Keratinocyte (primary cell): Measurements from ENCODE around the gene SDC3. TPM values are rescaled to one million over a fixed set of nuclear protein-coding genes. Genes with fewer than 3 reads are reported as not detected.

Experiments
- DNase-seq: peaks from one replicate; pipeline ENCODE4 v3.0.0-alpha.2; 2011; ENCODE audit warnings: low read depth, missing footprints, low spot score
- FAIRE-seq: peaks from 2 replicates; lab custom pipeline; 2011; peaks lifted over from hg19 to GRCh38; lab: Jason Lieb, UNC
- H2AFZ ChIP-seq: 2 replicates; pipeline ENCODE4 v1.6.0; 2012; ENCODE audit warnings: low read length, control low read depth, inconsistent platforms; ENCODE audit not compliant: control insufficient read depth
- H3K27ac ChIP-seq: 2 replicates; pipeline ENCODE4 v1.5.1; 2011; ENCODE audit warnings: low read length; ENCODE audit not compliant: control insufficient read depth, insufficient read depth
- H3K27me3 ChIP-seq: 3 replicates; pipeline ENCODE4 v1.6.0; 2011; ENCODE audit warnings: low read length; ENCODE audit not compliant: control insufficient read depth, insufficient read depth; ENCODE audit errors: extremely low read depth
- H3K36me3 ChIP-seq, 2 experiments: 2 replicates in 1 of 2; 3 replicates in 1 of 2; pipeline ENCODE4 v1.5.1; 2011; ENCODE audit warnings: low read length in 2 of 2, mild to moderate bottlenecking in 1 of 2; ENCODE audit not compliant: control insufficient read depth in 2 of 2, insufficient read depth in 2 of 2; ENCODE audit errors: extremely low read depth in 1 of 2
- H3K4me1 ChIP-seq: 3 replicates; pipeline ENCODE4 v1.5.1; 2011; ENCODE audit warnings: low read length; ENCODE audit not compliant: control insufficient read depth, insufficient read depth; ENCODE audit errors: extremely low read depth
- H3K4me2 ChIP-seq: 3 replicates; pipeline ENCODE4 v1.6.0; 2011; ENCODE audit warnings: low read depth, low read length; ENCODE audit not compliant: control insufficient read depth, insufficient read depth; ENCODE audit errors: extremely low read depth
- H3K4me3 ChIP-seq, 3 experiments: fragments of 200-600 bp in 1 of 3; sonication (generic) in 1 of 3; 2 replicates in 2 of 3; 3 replicates in 1 of 3; pipeline ENCODE4 v1.5.1; 2011 to 2016; ENCODE audit warnings: low read length in 3 of 3, mild to moderate bottlenecking in 3 of 3, control low read depth in 2 of 3, inconsistent platforms in 1 of 3, low read depth in 1 of 3, mixed read lengths in 1 of 3, mixed run types in 1 of 3, moderate library complexity in 1 of 3; ENCODE audit not compliant: control insufficient read depth in 2 of 3, insufficient read depth in 2 of 3; ENCODE audit errors: extremely low read depth in 1 of 3
- H3K79me2 ChIP-seq: 2 replicates; pipeline ENCODE4 v1.6.0; 2012; ENCODE audit warnings: low read length; ENCODE audit not compliant: control insufficient read depth, insufficient read depth
- H3K9ac ChIP-seq: 3 replicates; pipeline ENCODE4 v1.6.0; 2011; ENCODE audit warnings: low read length; ENCODE audit not compliant: control insufficient read depth, insufficient read depth; ENCODE audit errors: extremely low read depth
- H3K9me1 ChIP-seq: 3 replicates; pipeline ENCODE4 v1.6.0; 2011; ENCODE audit warnings: low read length; ENCODE audit not compliant: control insufficient read depth, insufficient read depth; ENCODE audit errors: extremely low read depth
- H3K9me3 ChIP-seq: 2 replicates; pipeline ENCODE4 v1.5.1; 2012; ENCODE audit warnings: low read depth, low read length; ENCODE audit not compliant: control insufficient read depth
- H4K20me1 ChIP-seq: 3 replicates; pipeline ENCODE4 v1.6.0; 2011; ENCODE audit warnings: low read length; ENCODE audit not compliant: control insufficient read depth, insufficient read depth; ENCODE audit errors: extremely low read depth
- EZH2 ChIP-seq: IDR thresholded peaks from one replicate; pipeline ENCODE4 v1.6.1; 2012; ENCODE audit warnings: inconsistent platforms, mild to moderate bottlenecking, low read length, moderate library complexity
- dilution Hi-C: fragments of 300-500 bp; cut with MboI; formaldehyde crosslinking; loops from one replicate; pipeline ENCODE4 v1.7.0; 2020; ENCODE audit warnings: low sequenced_read_pairs; ENCODE audit not compliant: extremely low pct_ligation_motif_present
- polyA plus RNA-seq, 5 experiments: library from polyadenylated mRNA; depleted of rRNA in 3 of 5; stranded (reverse) in 3 of 5; stranded (forward) in 1 of 5; unstranded in 1 of 5; fragments of >200 nt; gene quantifications; 1 replicate in 1 of 5; 2 replicates in 3 of 5; 3 replicates in 1 of 5; pipeline versions ENCODE4 v1.2.1 to v1.2.3, GENCODE V29; 2011 to 2012; ENCODE audit warnings: missing spikeins in 2 of 5, low read depth in 1 of 5, low replicate concordance in 1 of 5
- TF ChIP-seq, protein P1 (sequence below), 3 experiments: IDR thresholded peaks in 1 of 3; conservative IDR thresholded peaks in 1 of 3; optimal IDR thresholded peaks in 1 of 3; 2 replicates in 2 of 3; 3 replicates in 1 of 3; pipeline versions ENCODE3 to v1.5.1; 2011; ENCODE audit warnings: low read length in 3 of 3, mild to moderate bottlenecking in 3 of 3, moderate library complexity in 2 of 3, control low read depth in 1 of 3, inconsistent platforms in 1 of 3; ENCODE audit not compliant: insufficient read depth in 2 of 3; ENCODE audit errors: extremely low read depth in 1 of 3

SDC3 gene
- polyA plus RNA-seq, 1 donor (not counting 4 experiments of a cell fraction or from before 2014, with no cell fraction given), result 8.8 TPM

DNA sequence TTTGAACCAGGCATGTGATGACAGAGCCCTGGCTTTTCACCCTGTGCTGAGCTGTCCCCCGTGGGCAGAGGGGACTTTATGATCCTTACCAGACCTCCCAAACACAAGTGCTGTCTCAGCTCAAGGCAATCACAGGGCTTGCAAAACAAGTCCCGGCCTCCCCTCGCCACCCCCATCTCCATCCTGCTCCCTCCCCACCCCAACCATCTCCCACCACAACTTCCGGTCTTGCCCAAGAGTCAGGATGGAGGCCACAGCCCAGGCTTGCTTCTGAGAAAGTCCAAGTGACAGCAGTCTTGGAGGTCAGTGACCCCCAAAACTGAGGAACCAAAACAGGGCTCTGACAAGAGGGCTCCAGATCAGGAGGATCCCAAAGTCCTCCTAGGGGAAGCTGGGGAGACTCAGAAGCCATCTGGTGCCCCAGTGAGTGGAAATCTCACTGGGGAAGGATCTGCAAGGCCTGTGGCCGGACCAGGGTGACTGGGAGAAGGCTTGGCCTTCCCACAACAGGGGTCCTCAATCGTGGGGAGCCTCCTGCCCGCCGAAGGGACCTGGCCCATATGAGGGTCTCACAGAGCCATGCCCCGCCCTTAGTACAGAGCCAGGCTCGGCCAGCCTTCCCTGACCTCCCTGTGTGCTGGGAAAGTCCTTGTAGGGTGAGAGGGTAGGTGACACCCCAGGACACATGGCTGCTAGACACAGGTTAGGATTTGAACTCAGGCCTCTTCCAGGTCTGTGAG lies 4.5 kb upstream of the SDC3 start:
- Histone ChIP-seq H3K4me2 (no peak overlapping the region), H3K36me3 (no peaks in the 10 kb centered on the region), H3K4me1 (peaks cover 25% of the 10 kb centered on the region), H3K9ac (no peak overlapping the region), H3K27me3 (no peaks in the 10 kb centered on the region), H4K20me1 (no peaks in the 10 kb centered on the region), H3K27ac (no peak overlapping the region), H3K9me1 (no peaks in the 10 kb centered on the region), H2AFZ (no peak overlapping the region), H3K9me3 (no peaks in the 10 kb centered on the region), H3K4me3 (no peak overlapping the region), H3K79me2 (no peaks in the 10 kb centered on the region)
- TF ChIP-seq EZH2, result no peak
- TF ChIP-seq, protein P1, sequence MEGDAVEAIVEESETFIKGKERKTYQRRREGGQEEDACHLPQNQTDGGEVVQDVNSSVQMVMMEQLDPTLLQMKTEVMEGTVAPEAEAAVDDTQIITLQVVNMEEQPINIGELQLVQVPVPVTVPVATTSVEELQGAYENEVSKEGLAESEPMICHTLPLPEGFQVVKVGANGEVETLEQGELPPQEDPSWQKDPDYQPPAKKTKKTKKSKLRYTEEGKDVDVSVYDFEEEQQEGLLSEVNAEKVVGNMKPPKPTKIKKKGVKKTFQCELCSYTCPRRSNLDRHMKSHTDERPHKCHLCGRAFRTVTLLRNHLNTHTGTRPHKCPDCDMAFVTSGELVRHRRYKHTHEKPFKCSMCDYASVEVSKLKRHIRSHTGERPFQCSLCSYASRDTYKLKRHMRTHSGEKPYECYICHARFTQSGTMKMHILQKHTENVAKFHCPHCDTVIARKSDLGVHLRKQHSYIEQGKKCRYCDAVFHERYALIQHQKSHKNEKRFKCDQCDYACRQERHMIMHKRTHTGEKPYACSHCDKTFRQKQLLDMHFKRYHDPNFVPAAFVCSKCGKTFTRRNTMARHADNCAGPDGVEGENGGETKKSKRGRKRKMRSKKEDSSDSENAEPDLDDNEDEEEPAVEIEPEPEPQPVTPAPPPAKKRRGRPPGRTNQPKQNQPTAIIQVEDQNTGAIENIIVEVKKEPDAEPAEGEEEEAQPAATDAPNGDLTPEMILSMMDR (optimal IDR thresholded peaks at IDR 0.05 in 1 of 3, IDR thresholded peaks at IDR 0.05 in 1 of 3, conservative IDR thresholded peaks at IDR 0.05 in 1 of 3; ENCODE audit: extremely low read depth in 1 of 3, insufficient read depth in 2 of 3, low read length in 3 of 3), result no peak
- dilution Hi-C loops, result loop anchor here (25.0 kb wide), 1 partner anchor 101 kb away; no protein-coding TSS in a partner anchor
- DNase-seq, result no peak
- no peak for FAIRE-seq

GRCh38 chr1:30912224-30912623 lies 3.7 kb upstream of the SDC3 start:
- H3K27ac ChIP-seq, result no peak overlapping the region
- TF ChIP-seq, protein P1 (optimal IDR thresholded peaks at IDR 0.05 in 1 of 3, IDR thresholded peaks at IDR 0.05 in 1 of 3, conservative IDR thresholded peaks at IDR 0.05 in 1 of 3; ENCODE audit: extremely low read depth in 1 of 3, insufficient read depth in 2 of 3, low read length in 3 of 3), result no peak
- no peak for TF ChIP-seq EZH2
- DNase-seq (no peak), FAIRE-seq (no peak)
- H3K9me1 ChIP-seq, result no peaks in the 10 kb centered on the region
- H3K9me3 ChIP-seq, result no peaks in the 10 kb centered on the region
- no peak overlapping the region for H3K9ac ChIP-seq
- H3K4me2 ChIP-seq, result no peak overlapping the region
- peaks cover 3% of the 10 kb centered on the region for H3K79me2 ChIP-seq
- dilution Hi-C loops, result loop anchor here (25.0 kb wide), 1 partner anchor 100 kb away; no protein-coding TSS in a partner anchor
- H3K36me3 ChIP-seq, result no peaks in the 10 kb centered on the region
- peaks cover 2% of the 10 kb centered on the region for H4K20me1 ChIP-seq
- peaks cover 28% of the 10 kb centered on the region for H3K4me1 ChIP-seq
- H3K4me3 ChIP-seq, result no peak overlapping the region
- peaks cover 6% of the 10 kb centered on the region for H3K27me3 ChIP-seq
- H2AFZ ChIP-seq, result no peak overlapping the region
